Posterior vena cava (tissue), 2 donors: Measurements from ENCODE around the gene UMODL1. TPM values are rescaled to one million over a fixed set of nuclear protein-coding genes. Genes with fewer than 3 reads are reported as not detected.
A peak's percentile ranks its signal among the peaks of the same experiment; 100 is the strongest.
"Not testable (repeated sequence)": the region's sequence is repeated elsewhere in the genome, so short reads cannot be mapped to it uniquely, and the experiment has no call there.

Experiments used
- DNase-seq: peaks from one replicate; pipeline ENCODE4 v3.0.0-alpha.2; 2020; ENCODE audit warnings: low spot score
- intact Hi-C, 2 donors: fragments of 100-400 bp; cut with DNase I; formaldehyde crosslinking; loops; one replicate each; pipeline versions ENCODE4 v1.14.1 to v1.14.2; 2022 to 2023
- total RNA-seq, 2 donors: library from RNA; stranded (reverse); fragmentation: NEBNext Ultra II Directional; extraction: Animal tissue kit (Norgen Biotek cat#: 25700); gene quantifications; one replicate each; pipeline ENCODE4 v1.2.1, GENCODE V29; 2021
- donor health status: DM: yes; HTN: yes; CAD: no.
- donor health status: DM: yes; HTN: yes; CAD: no.

UMODL1 gene
- total RNA-seq, 2 donors from 2014 or later = not detected

GRCh38 chr21:42164064-42164789 lies 93.1 kb downstream of the UMODL1 start:
- intact Hi-C loops = no loop called here
- no peak for DNase-seq

DNA sequence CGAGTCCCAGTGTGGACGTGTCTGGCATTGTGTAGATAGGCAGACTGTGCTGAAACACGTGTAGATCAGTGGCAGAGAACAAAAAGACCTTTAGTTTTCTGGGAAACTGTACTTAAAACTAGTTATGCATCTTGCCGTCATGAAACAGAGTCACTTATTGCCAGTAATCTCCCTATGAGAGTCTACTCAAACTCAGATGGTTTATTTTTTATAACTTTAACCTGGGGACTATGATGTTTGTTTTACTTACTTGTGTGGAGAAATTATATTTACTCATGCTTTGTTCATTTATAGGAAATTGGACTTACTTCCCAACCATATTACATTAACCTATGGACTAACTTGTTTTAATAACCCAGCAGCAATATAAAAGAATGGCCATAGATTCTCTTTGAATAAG lies 93.7 kb downstream of the UMODL1 start:
- no peak for DNase-seq
- intact Hi-C loops = no loop called here

DNA sequence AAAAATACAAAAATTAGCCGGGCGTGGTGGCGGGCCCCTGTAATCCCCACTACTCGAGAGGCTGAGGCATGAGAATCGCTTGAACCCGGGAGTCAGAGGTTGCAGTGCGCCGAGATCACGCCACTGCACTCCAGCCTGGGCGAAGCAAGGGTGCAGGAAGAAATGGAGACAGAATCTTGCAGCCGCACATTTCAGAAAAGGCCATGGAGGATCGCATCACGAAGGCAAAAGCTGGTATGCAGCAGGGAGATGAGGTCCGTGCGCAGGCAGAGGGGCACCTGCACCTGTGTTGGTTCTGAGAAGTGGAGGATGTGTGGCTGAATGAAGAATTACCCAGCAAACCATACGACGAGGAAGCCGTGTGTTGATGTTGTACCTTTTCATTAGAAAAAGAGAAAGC lies 94.8 kb downstream of the UMODL1 start:
- no peak for DNase-seq
- intact Hi-C loops = no loop called here

DNA sequence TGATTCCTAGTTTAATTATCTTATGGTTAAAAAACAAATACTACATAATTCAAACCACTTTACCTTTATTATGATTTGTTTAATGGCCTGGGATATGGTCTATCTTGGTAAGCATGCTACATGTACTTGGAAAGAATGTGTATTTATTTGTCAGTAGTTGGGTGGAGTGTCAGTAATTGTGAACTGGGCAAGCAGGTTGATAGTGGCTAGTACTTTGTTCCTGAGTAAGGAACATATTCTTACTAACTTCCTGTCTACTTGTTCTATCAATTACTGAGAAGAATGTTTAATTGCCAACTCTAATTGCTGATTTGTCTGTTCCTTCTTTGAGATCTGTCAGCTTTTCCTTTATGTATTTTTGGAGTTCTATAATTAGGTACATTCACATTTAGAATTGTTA lies 98.6 kb downstream of the UMODL1 start:
- DNase-seq = no peak
- intact Hi-C loops = no loop called here

DNA sequence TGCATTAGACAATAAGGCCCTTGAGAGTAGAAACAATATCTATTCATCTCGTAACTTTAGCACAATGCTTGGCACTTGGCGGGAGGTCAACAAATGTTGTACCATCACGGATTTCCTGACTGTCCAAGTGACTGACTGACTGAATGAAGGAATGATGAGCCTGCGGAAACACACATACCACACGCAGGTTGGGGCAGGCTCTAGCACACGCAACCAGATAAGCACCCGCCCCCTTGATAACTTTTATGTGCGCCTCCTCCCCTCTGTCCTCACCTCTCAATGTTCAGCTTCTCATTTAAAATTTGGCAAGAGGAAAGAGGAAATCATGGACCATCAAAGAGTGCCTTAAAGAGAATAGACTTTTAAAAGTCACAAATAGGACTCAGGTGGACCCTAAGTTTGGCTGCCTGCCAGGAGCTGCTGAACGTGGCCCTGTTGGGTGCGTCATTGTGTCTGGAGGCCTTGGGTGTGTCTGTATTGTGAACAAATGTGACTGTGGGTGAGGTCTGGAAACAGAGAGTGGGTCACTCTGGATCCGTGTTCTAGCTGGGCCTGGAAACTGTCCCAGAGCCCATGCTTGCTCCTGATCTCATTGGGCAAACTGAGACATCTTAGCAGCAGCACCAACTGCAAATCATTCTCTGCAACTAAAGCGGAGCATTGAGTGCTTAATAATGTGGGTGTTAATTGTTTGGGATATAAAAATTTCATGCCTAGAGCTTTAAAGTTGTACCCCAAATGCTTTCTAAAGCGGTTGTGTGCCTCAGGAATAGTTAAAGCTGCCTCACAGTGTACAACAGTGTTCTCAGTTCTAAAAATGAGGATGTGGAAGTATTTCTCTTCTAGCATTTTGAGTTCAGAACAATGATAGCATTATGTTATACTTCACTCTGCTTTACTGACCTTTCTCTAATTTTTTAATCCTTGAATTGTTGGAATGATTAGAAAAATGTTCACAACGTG lies 100.3 kb downstream of the UMODL1 start:
- intact Hi-C loops = no loop called here
- peak; percentile 69 for DNase-seq

DNA sequence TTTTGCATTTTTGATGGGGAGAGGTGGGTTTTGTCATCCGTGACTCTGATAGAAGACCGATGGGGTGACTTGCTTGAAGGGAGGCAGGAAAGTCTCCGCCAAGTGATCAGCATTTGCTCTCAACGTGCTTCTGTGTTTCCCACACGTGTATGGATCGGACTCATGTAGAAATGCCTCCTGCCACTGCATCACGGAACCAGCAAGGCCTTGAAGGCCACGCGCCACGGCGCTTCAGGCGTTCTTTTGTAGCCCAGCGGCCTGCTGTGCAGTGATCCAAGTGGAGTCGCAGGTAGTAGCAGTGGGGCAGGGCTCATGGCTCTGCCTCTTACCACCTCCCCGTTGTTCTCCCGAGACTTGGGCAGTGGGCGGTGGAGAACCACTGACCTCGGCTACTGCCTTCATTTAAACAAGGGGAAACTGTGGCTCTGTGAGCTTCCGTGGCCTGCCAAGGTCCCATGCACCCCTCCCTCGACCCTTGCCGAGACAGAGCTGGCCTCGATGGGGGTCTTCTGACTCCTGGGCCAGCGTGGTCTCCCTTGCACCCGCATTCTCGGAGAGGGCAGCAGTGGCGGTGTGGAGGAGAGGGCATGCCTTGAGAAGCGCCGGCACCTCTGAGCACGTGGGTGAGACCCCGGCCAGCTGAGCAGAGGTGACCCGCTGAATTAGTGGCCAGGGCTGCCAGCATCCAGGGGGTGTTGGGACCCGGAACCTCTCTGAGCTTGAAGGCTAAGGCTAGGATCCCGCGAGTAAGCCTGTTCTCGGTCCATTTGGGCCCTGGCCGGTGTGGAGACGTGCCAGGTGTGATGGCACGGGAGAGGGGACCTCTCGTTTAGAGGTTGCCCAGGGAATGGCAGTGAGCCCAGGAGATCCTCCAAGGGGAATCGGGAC lies 101.7 kb downstream of the UMODL1 start:
- intact Hi-C loops = no loop called here
- DNase-seq = no peak

DNA sequence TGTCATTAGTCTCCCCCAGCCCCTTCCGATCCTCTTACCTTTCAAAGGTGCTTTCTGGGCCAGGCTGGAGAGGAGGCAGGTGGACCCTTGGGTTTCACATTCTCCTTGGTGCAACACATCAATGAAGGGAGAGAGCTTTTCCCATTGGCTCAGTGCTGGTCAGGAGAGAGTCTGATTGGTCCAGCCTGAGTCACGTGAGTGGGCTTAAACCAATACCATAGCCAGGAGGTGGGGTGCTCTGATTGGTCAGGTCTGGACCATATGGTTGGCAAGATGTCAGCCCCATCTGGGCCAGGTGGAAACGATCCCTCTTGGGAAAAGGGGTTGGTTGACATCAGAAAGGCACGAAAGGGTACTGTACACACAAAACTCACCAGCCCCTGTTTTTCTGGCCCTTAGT lies 103.1 kb downstream of the UMODL1 start:
- intact Hi-C loops = no loop called here
- no peak for DNase-seq

- intact Hi-C loops = no loop called here
- no peak for DNase-seq
Observed at GRCh38 chr21:42175110-42175710, 104.1 kb downstream of the UMODL1 start.

DNA sequence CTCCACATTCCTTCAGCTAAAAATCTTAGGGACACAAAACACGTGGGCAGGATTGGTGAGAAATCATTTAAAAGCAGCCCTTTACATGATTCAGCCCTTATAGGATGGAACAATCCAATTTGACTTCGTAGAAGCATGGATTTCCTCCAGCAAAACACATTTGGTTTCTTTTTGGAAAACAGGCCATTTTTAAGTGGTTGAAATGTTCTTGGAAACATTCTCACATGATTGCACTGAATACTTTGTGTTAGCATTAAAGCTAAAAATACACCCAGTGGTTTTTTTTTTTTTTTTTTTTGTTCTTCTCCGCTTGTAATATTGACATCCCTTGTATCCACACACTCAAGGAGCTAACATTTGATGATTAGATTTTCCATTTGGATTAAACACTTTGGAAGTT lies 105.7 kb downstream of the UMODL1 start:
- DNase-seq = no peak
- intact Hi-C loops = no loop called here

- intact Hi-C loops = no loop called here
- DNase-seq = no peak
Observed at GRCh38 chr21:42179316-42179715, 108.2 kb downstream of the UMODL1 start.

DNA sequence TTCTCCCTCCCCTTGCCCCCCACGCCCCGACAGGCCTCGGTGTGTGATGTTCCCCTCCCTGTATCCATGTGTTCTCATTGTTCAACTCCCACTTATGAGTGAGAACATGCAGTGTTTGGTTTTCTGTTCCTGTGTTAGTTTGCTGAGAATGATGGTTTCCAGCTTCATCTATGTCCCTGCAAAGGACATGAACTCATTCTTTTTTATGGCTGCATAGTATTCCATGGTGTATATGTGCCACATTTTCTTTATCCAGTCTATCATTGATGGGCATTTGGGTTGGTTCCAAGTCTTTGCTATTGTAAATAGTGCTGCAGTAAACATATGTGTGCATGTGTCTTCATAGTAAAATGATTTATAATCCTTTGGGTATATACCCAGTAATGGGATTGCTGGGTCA lies 108.9 kb downstream of the UMODL1 start:
- intact Hi-C loops, DNase-seq: not testable (repeated sequence)

DNA sequence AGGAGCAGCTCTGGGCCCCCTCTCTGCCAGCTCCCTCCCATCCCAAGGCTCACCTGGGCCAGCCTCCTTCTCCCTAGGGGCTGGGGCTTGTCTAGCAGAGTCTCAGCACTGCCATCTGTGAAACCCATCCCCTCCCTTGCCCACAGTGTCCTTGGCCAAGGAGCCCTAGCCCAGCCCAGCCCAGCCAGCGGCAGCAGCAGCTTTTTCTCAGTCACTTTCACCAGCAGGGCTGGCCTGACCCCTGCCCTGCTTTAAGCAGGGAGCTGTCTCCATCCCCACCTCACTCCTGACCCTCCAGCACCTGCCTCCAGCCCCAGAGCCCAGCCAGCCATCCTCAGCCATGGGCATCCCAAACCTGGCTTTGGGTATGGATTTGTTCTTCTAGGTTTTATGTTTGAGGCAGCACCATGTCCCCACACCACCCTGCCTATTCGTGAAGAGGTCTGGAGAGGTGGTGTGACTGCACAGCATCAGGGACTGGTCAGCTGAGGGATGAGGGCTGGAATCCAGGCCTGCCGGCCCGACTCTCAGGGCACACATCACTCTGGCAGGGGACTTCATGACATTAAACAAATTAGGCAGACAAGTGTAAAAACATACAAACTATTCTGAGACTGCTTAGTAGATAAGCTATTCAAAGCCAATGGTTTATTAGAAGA lies 111.7 kb downstream of the UMODL1 start:
- intact Hi-C loops = no loop called here
- no peak for DNase-seq

DNA sequence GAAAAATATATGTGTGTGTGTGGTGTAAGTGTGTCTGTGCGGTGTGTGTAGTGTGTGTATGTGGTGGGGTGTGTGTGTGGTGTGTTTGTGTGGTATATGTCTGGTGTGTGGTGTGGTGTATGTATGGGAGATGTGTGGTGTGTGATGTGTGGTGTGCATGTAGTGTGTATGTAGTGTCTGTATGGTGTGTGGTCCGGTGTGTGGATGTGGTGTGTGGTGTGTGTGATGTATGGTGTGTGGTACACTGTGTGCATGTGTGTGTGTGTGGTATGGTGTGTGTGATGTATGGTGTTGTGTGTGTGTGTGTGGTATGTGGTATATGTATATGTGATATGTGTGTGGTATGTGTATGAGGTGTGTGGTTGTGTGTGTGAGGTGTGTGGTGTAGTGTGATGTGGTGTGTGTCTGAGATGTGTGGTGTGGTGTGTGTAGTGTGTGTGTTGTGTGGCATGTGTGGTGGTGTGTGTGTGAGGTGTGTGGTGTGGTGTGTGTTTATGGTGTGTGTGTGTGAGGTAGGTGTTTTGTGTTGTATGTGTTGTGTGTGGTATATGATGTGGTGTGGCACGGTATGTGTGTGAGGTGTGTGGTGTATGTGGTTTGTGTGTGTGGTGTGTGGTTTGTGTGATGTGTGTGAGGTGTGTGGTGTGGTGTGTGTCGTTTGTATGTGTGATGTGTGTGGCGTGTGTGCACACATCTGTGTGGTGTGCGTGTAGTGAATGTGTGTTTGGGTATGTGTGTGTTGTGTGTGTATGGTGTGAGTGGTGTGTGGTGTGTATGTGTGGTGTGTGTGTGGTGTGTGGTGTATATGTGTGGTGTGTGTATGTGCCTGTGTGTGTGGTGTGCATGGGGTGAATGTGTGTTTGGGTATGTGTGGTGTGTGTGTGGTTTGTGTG lies 112.5 kb downstream of the UMODL1 start:
- intact Hi-C loops = no loop called here
- DNase-seq = no peak

DNA sequence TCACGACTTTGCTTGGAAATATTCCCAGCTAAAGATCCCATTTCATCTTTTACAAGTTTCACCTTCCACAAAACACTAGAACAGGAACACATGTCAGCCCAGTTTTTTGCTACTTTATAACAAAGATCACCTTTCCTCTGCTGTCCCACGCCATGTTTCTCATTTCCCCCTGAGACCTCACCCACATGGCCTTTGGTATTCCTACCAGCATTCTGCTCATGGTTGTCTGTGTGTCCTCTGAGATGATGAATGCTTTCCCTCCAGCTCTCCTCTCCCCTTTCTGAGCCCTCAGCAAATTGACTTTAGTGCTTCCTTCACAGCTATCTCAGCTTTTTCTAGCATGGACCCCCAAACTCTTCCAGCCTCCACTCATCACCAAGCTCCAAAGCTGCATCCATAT lies 115.5 kb downstream of the UMODL1 start:
- no peak for DNase-seq
- intact Hi-C loops = no loop called here

GRCh38 chr21:42187976-42188653 lies 117.0 kb downstream of the UMODL1 start:
- DNase-seq = no peak
- intact Hi-C loops = no loop called here

- no peak for DNase-seq
- intact Hi-C loops = no loop called here
Observed at GRCh38 chr21:42188663-42189062, 117.5 kb downstream of the UMODL1 start.

GRCh38 chr21:42189431-42189830 lies 118.3 kb downstream of the UMODL1 start:
- DNase-seq = no peak
- intact Hi-C loops = no loop called here
